ENCODE results near the gene SAXO1.
"Not testable (repeated sequence)": the region's sequence is repeated elsewhere in the genome, so short reads cannot be mapped to it uniquely, and the experiment has no call there.

The SAXO1 gene

DNA sequence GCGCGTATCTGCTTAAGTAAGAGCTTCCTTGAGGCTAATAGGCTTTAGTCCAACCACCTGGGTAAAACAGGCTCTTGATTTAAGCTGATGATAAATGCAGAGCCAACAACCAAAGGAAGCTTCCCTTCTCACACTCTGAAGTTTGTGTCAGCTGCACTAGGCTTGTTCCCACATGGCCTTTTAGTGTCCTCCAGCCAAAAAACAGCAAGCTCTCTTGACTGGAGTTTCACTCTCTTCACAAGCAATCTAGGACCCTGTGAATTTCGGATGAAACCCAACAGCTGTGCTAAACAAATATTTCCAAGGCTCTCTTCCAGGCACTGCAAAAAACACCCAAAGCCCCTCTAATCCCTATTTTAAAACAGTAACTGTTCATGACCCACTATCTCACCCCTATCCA is 63.9 kb downstream of the SAXO1 start:
- Histone ChIP-seq H3K27me3 (ENCODE audit: control insufficient read depth, insufficient read depth, low read length) (no peaks in the 10 kb centered on the region), H3K36me3 (ENCODE audit: control insufficient read depth, insufficient read depth, low read length) (no peaks in the 10 kb centered on the region), H3K4me3 (ENCODE audit: low read depth, low read length) (no peak overlapping the region), H3K27ac (ENCODE audit: low read depth, low read length) (no peak overlapping the region), H3K9ac (ENCODE audit: low read length) (no peak overlapping the region), H3K4me1 (ENCODE audit: control insufficient read depth, insufficient read depth, low read length) (no peaks in the 10 kb centered on the region), H3K9me3 (ENCODE audit: control insufficient read depth, insufficient read depth, low read depth, low read length) (peaks cover 6% of the 10 kb centered on the region; the same call in 1 of the 2 replicates)

DNA sequence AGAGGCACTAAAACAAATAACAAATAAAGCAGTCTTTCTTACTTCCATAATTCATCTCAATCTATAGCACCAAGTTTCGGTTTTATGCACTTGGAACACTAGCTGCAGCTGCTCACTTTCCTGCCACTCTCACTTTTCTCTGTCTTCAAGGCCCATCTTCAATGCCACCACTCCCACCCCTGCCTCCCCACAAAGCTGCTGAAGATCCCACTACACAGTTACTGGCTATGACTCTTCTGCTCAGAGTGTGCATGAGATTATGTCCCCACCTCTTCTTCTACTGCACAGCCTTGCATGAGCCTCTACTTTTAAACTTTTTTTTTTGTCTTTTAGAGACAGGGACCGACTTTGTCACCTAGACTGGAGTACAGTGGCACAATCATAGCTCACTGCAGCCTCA is 77.4 kb downstream of the SAXO1 start:
- no peak overlapping the region for H3K4me3 ChIP-seq (ENCODE audit: low read depth, low read length)
- no peaks in the 10 kb centered on the region for H3K27me3 ChIP-seq (ENCODE audit: control insufficient read depth, insufficient read depth, low read length)

DNA sequence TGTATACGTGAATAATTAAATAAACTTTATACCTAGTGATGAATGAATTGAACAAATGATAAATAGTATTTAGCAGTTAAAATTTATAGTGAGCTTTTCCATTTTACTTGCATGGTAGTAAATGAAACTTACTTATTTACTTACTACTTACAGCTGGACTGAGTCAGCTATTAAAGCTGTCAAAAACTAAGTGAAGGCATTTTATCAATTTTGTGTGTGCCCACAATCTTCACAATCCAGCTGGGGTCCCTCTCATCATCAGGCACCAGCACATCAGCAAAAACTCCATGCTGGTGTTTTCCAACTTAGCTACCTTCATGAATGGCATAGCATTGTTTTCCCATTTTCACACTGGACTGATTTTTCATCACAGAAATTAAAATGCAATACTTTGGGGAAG is 81.1 kb downstream of the SAXO1 start:
- Histone ChIP-seq H3K9ac (ENCODE audit: low read length) (no peak overlapping the region), H3K36me3 (ENCODE audit: control insufficient read depth, insufficient read depth, low read length) (no peaks in the 10 kb centered on the region), H3K4me3 (ENCODE audit: low read depth, low read length) (no peak overlapping the region), H3K27ac (ENCODE audit: low read depth, low read length) (no peak overlapping the region), H3K27me3 (ENCODE audit: control insufficient read depth, insufficient read depth, low read length) (no peaks in the 10 kb centered on the region), H3K4me1 (ENCODE audit: control insufficient read depth, insufficient read depth, low read length) (no peaks in the 10 kb centered on the region), H3K9me3 (ENCODE audit: control insufficient read depth, insufficient read depth, low read depth, low read length) (no peaks in the 10 kb centered on the region)

More for the DNA sequence above, 77.4 kb downstream of the SAXO1 start:
- Histone ChIP-seq H3K4me1 (ENCODE audit: control insufficient read depth, insufficient read depth, low read length) (no peaks in the 10 kb centered on the region), H3K9me3 (ENCODE audit: control insufficient read depth, insufficient read depth, low read depth, low read length) (no peaks in the 10 kb centered on the region), H3K27ac (ENCODE audit: low read depth, low read length) (no peak overlapping the region), H3K9ac (ENCODE audit: low read length) (no peak overlapping the region), H3K36me3 (ENCODE audit: control insufficient read depth, insufficient read depth, low read length) (no peaks in the 10 kb centered on the region)

DNA sequence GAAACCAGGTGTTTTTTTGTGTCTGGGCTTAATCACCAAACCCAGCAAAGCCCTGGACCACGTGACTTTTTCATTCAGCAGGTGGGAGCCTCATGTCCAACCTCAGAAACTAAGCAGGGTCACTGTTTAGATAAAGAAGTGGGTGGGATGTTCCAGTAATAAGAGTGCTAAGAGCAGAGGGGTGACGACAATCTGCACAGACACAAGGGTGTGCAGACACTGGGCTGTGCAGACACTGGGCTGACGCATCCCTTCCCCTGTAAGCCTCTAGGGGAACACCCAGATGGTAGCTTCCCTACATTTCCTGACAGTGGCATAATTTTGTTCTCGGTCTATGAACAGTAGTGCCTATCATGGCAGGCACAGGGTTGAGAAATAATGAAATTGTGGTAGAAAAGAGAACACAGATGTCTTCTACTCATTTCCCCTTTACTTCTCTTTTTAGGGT is 85.1 kb downstream of the SAXO1 start:
- Histone ChIP-seq H3K4me1 (ENCODE audit: control insufficient read depth, insufficient read depth, low read length) (no peaks in the 10 kb centered on the region), H3K27ac (ENCODE audit: low read depth, low read length) (no peak overlapping the region), H3K9me3 (ENCODE audit: control insufficient read depth, insufficient read depth, low read depth, low read length) (no peaks in the 10 kb centered on the region), H3K36me3 (ENCODE audit: control insufficient read depth, insufficient read depth, low read length) (no peaks in the 10 kb centered on the region), H3K4me3 (ENCODE audit: low read depth, low read length) (no peak overlapping the region), H3K9ac (ENCODE audit: low read length) (no peak overlapping the region), H3K27me3 (ENCODE audit: control insufficient read depth, insufficient read depth, low read length) (no peaks in the 10 kb centered on the region)

DNA sequence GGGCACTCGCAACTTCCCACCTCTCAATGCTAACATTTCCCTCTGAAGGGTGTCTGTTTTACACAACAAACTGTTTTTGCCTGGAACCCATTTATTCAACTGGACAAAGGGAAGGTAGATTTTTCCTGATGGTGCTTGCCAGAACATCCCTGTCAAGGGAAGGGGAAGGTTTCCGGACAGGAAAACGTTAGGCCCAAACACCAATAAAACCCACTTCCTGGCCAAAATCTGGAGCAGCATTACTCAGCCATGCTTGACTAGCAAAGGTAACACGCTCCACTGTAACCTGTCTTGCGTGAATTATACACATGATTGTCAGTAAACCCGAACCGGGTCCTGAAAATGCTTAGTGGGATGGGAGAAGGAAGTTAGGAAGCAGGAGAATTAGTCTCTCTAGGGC is 90.2 kb downstream of the SAXO1 start:
- Histone ChIP-seq H3K9ac (ENCODE audit: low read length) (no peak overlapping the region), H3K36me3 (ENCODE audit: control insufficient read depth, insufficient read depth, low read length) (no peaks in the 10 kb centered on the region), H3K4me3 (ENCODE audit: low read depth, low read length) (no peak overlapping the region), H3K27me3 (ENCODE audit: control insufficient read depth, insufficient read depth, low read length) (no peaks in the 10 kb centered on the region), H3K4me1 (ENCODE audit: control insufficient read depth, insufficient read depth, low read length) (no peaks in the 10 kb centered on the region), H3K9me3 (ENCODE audit: control insufficient read depth, insufficient read depth, low read depth, low read length) (no peaks in the 10 kb centered on the region), H3K27ac (ENCODE audit: low read depth, low read length) (no peak overlapping the region)

DNA sequence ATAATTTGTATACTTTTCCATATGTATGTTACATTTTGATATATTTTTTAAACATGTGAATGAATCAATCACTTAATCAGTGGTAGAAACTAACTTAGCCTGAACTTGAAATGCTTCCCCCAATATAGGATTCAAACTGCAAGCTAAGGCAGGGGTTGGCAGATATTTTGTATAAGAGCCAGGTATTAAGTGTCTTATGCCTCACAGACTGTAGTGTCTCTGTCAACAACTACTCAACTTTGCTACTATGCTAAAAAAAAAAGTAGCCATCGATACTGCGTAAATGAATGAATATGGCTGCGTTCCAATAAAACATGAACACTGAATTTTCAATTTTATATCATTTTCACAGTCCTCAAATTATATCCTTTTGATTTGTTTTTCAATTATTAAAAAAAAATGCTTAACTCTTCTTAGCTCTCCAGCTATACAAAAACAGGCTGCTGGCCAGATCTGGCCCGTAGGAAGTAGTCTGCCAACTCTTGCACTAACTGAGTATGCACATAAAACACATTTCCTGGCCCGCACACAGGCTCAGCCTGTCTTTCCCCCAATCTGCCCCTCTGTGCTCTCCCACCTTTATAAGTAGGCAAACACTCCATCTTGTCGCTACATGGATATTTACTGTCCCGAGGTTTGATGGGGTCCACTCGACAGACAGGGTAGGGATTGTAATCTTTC is 91.8 kb downstream of the SAXO1 start:
- Histone ChIP-seq H3K4me1 (ENCODE audit: control insufficient read depth, insufficient read depth, low read length) (no peaks in the 10 kb centered on the region), H3K27ac (ENCODE audit: low read depth, low read length) (no peak overlapping the region), H3K27me3 (ENCODE audit: control insufficient read depth, insufficient read depth, low read length) (no peaks in the 10 kb centered on the region), H3K36me3 (ENCODE audit: control insufficient read depth, insufficient read depth, low read length) (no peaks in the 10 kb centered on the region), H3K4me3 (ENCODE audit: low read depth, low read length) (no peak overlapping the region), H3K9ac (ENCODE audit: low read length) (no peak overlapping the region), H3K9me3 (ENCODE audit: control insufficient read depth, insufficient read depth, low read depth, low read length) (no peaks in the 10 kb centered on the region)

DNA sequence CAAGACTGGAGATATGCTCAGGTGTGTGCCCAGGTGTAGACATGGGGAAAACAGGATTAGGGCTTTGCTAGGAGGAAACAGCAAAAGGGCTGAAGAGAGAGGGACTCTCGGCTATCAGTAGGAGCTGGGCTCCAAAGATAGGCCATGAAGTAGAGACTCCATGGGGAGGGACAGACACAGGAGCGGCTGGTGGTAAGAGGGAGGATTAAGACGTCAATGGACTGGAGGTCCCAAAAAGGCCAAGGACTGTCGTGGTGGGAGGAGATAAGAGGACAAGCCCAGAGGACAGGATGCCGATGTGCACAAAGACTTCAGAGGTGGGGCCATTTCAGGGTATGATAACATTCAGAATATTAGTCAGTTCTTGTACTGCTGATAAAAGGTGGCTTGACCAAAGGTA is 93.1 kb downstream of the SAXO1 start:
- Histone ChIP-seq H3K4me3 (ENCODE audit: low read depth, low read length) (no peak overlapping the region), H3K27ac (ENCODE audit: low read depth, low read length) (no peak overlapping the region), H3K4me1 (ENCODE audit: control insufficient read depth, insufficient read depth, low read length) (no peaks in the 10 kb centered on the region), H3K9me3 (ENCODE audit: control insufficient read depth, insufficient read depth, low read depth, low read length) (no peaks in the 10 kb centered on the region), H3K9ac (ENCODE audit: low read length) (no peak overlapping the region), H3K27me3 (ENCODE audit: control insufficient read depth, insufficient read depth, low read length) (no peaks in the 10 kb centered on the region), H3K36me3 (ENCODE audit: control insufficient read depth, insufficient read depth, low read length) (no peaks in the 10 kb centered on the region)

- H3K36me3 ChIP-seq (ENCODE audit: control insufficient read depth, insufficient read depth, low read length), result no peaks in the 10 kb centered on the region
- no peak overlapping the region for H3K4me3 ChIP-seq (ENCODE audit: low read depth, low read length)
- no peaks in the 10 kb centered on the region for H3K4me1 ChIP-seq (ENCODE audit: control insufficient read depth, insufficient read depth, low read length)
- H3K27me3 ChIP-seq (ENCODE audit: control insufficient read depth, insufficient read depth, low read length), result no peaks in the 10 kb centered on the region
- H3K27ac ChIP-seq (ENCODE audit: low read depth, low read length), result no peak overlapping the region
- no peak overlapping the region for H3K9ac ChIP-seq (ENCODE audit: low read length)
- H3K9me3 ChIP-seq (ENCODE audit: control insufficient read depth, insufficient read depth, low read depth, low read length), result no peaks in the 10 kb centered on the region
Measured at GRCh38 chr9:18936094-18936871, 96.7 kb downstream of the SAXO1 start.

DNA sequence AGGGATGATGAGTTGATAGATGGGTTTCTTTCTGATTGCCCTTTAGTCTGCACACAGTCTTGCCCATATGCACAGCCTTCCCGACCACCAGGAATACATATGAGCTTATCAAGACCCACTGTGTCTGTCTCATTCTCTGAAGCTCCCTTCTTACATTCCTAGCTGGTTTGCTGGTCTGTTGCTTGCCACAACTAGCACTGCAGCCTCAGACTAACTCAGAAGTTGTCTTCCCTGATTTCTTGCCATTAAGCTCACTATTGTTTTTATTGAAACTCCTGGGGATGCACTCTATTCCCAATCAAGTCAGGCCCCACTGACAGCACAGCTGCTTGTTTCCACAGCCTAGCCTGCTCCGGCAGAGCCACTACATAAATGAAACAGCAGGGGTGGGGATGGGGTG is 97.5 kb downstream of the SAXO1 start:
- no peaks in the 10 kb centered on the region for H3K27me3 ChIP-seq (ENCODE audit: control insufficient read depth, insufficient read depth, low read length)
- no peak overlapping the region for H3K4me3 ChIP-seq (ENCODE audit: low read depth, low read length)
- H3K4me1 ChIP-seq (ENCODE audit: control insufficient read depth, insufficient read depth, low read length), result no peaks in the 10 kb centered on the region
- no peak overlapping the region for H3K9ac ChIP-seq (ENCODE audit: low read length)
- no peaks in the 10 kb centered on the region for H3K9me3 ChIP-seq (ENCODE audit: control insufficient read depth, insufficient read depth, low read depth, low read length)
- H3K36me3 ChIP-seq (ENCODE audit: control insufficient read depth, insufficient read depth, low read length), result no peaks in the 10 kb centered on the region
- H3K27ac ChIP-seq (ENCODE audit: low read depth, low read length), result no peak overlapping the region

- not testable (repeated sequence) for H3K4me3 ChIP-seq (ENCODE audit: low read depth, low read length); H3K4me1 ChIP-seq (ENCODE audit: control insufficient read depth, insufficient read depth, low read length); H3K36me3 ChIP-seq (ENCODE audit: control insufficient read depth, insufficient read depth, low read length); H3K9ac ChIP-seq (ENCODE audit: low read length); H3K27ac ChIP-seq (ENCODE audit: low read depth, low read length); H3K27me3 ChIP-seq (ENCODE audit: control insufficient read depth, insufficient read depth, low read length); H3K9me3 ChIP-seq (ENCODE audit: control insufficient read depth, insufficient read depth, low read depth, low read length)
Measured at GRCh38 chr9:18930611-18931010, 102.4 kb downstream of the SAXO1 start.

DNA sequence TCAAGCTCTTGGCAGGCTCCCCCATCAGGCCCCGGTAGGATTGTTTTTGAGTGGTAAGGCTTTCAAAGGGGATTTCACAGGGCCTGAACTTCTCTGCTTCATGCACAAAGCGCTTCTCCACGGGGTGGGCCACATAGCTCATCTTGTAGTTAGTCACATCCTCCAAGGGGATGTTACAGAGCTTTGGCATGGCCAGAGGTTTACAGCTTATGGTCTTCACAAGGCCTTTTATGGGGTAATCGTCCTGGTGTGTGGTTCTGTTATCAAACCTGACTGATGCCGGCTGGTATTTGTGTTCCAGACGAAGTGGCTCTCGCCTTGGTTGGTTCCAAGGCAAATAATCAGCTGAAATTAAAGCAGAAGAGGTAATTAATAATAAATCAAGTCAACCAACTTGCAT is 104.3 kb downstream of the SAXO1 start:
- H3K36me3 ChIP-seq (ENCODE audit: control insufficient read depth, insufficient read depth, low read length), result no peaks in the 10 kb centered on the region
- H3K27ac ChIP-seq (ENCODE audit: low read depth, low read length), result no peak overlapping the region
- no peaks in the 10 kb centered on the region for H3K4me1 ChIP-seq (ENCODE audit: control insufficient read depth, insufficient read depth, low read length)
- H3K4me3 ChIP-seq (ENCODE audit: low read depth, low read length), result no peak overlapping the region
- H3K9ac ChIP-seq (ENCODE audit: low read length), result no peak overlapping the region
- H3K9me3 ChIP-seq (ENCODE audit: control insufficient read depth, insufficient read depth, low read depth, low read length), result 0 out of 2 replicates have a peak, but pooled peaks cover 3% of the 10 kb centered on the region
- H3K27me3 ChIP-seq (ENCODE audit: control insufficient read depth, insufficient read depth, low read length), result no peaks in the 10 kb centered on the region

Data from HUES6 (cell line).